Non-pigmented ciliary epithelial cell (primary cell): ENCODE measurements around the gene ADAMTS20.

Experiments
- DNase-seq: peaks from one replicate; pipeline ENCODE4 v3.0.0-alpha.2; 2010; ENCODE audit warnings: low read depth

ADAMTS20 gene

GRCh38 chr12:43493261-43493797 is 58.7 kb downstream of the ADAMTS20 start:
- DNase-seq = no peak

- DNase-seq = no peak
Measured at GRCh38 chr12:43482311-43483085, 69.5 kb downstream of the ADAMTS20 start.

- DNase-seq = no peak
Measured at GRCh38 chr12:43480591-43480990, 71.4 kb downstream of the ADAMTS20 start.

- DNase-seq = no peak
Measured at GRCh38 chr12:43462741-43463140, 89.3 kb downstream of the ADAMTS20 start.

- no peak for DNase-seq
Measured at GRCh38 chr12:43462080-43462479, 89.9 kb downstream of the ADAMTS20 start.

- no peak for DNase-seq
Measured at GRCh38 chr12:43459285-43459684, 92.7 kb downstream of the ADAMTS20 start.

- DNase-seq = no peak
Measured at GRCh38 chr12:43453761-43454160, 98.2 kb downstream of the ADAMTS20 start.

GRCh38 chr12:43444940-43445564 is 107.0 kb downstream of the ADAMTS20 start:
- DNase-seq = peak; percentile 26

GRCh38 chr12:43436597-43436996 is 115.4 kb downstream of the ADAMTS20 start:
- DNase-seq = no peak

GRCh38 chr12:43434614-43435013 is 117.4 kb downstream of the ADAMTS20 start:
- no peak for DNase-seq

GRCh38 chr12:43428088-43428600 is 123.9 kb downstream of the ADAMTS20 start:
- DNase-seq = no peak

GRCh38 chr12:43425361-43425760 is 126.6 kb downstream of the ADAMTS20 start:
- DNase-seq = no peak

GRCh38 chr12:43416981-43417380 is 135.0 kb downstream of the ADAMTS20 start:
- peak; percentile 1 for DNase-seq

GRCh38 chr12:43407816-43408645 is 144.0 kb downstream of the ADAMTS20 start:
- no peak for DNase-seq

GRCh38 chr12:43406801-43407200 is 145.2 kb downstream of the ADAMTS20 start:
- DNase-seq = no peak

- DNase-seq = no peak
Measured at GRCh38 chr12:43402436-43402835, 149.6 kb downstream of the ADAMTS20 start.

GRCh38 chr12:43401096-43401495 is 150.9 kb downstream of the ADAMTS20 start:
- no peak for DNase-seq

GRCh38 chr12:43396671-43397070 is 155.3 kb downstream of the ADAMTS20 start:
- DNase-seq = no peak

- DNase-seq = no peak
Measured at GRCh38 chr12:43392116-43392515, 159.9 kb downstream of the ADAMTS20 start.

GRCh38 chr12:43381879-43382278 is 170.1 kb downstream of the ADAMTS20 start:
- no peak for DNase-seq

- DNase-seq = no peak
Measured at GRCh38 chr12:43378448-43378847, 173.6 kb downstream of the ADAMTS20 start.

- DNase-seq = peak; percentile 38
Measured at GRCh38 chr12:43370263-43370662, 181.7 kb downstream of the ADAMTS20 start.
